AG04449 (cell line): ENCODE results near the gene MAD1L1.

Experiments
- CTCF ChIA-PET: fragments of 350-600 bp; formaldehyde crosslinking; extraction: SDS; loops from one replicate; lab custom pipeline; 2021; ENCODE audit warnings: antibody characterized with exemption; lab: Yijun Ruan, JAX
- POLR2A ChIA-PET: fragments of 400-600, 350-600 bp; formaldehyde crosslinking; extraction: SDS; loops from one replicate; lab custom pipeline; 2020; ENCODE audit warnings: antibody characterized with exemption, inconsistent platforms; lab: Yijun Ruan, JAX
- DNase-seq: peaks from one replicate; pipeline ENCODE4 v3.0.0-alpha.2; 2010; ENCODE audit warnings: low read depth, low spot score
- H3K4me3 ChIP-seq: 2 replicates; pipeline ENCODE4 v1.5.1; 2011; ENCODE audit warnings: low read depth, mild to moderate bottlenecking, control low read depth, low read length
- CTCF ChIP-seq: IDR thresholded peaks from one replicate; pipeline ENCODE4 v1.5.1; 2011; ENCODE audit warnings: mild to moderate bottlenecking, moderate library complexity, low read length, control low read depth, inconsistent platforms; ENCODE audit not compliant: insufficient read depth; ENCODE audit errors: missing control alignments

Gene MAD1L1

GRCh38 chr7:2006231-2006771 lies 226.4 kb downstream of the MAD1L1 start:
- ChIA-PET CTCF (no interaction called here), POLR2A (no interaction called here)
- DNase-seq, result no peak
- no peak for TF ChIP-seq CTCF
- no peak overlapping the region for H3K4me3 ChIP-seq

- CTCF ChIA-PET, result no interaction called here
- POLR2A ChIA-PET, result no interaction called here
- no peak overlapping the region for H3K4me3 ChIP-seq
Measured at GRCh38 chr7:2005786-2006185, 227.0 kb downstream of the MAD1L1 start.

GRCh38 chr7:2004841-2005725 lies 227.7 kb downstream of the MAD1L1 start:
- DNase-seq, result no peak
- ChIA-PET POLR2A (no interaction called here), CTCF (interaction anchor here (1.3 kb wide), 1 partner anchor 12 kb away, joined by 3 read pairs; no protein-coding TSS in a partner anchor)
- TF ChIP-seq CTCF, result no peak
- no peak overlapping the region for H3K4me3 ChIP-seq

More at GRCh38 chr7:2005786-2006185, 227.0 kb downstream of the MAD1L1 start:
- no peak for DNase-seq
- TF ChIP-seq CTCF, result no peak

- no peak overlapping the region for H3K4me3 ChIP-seq
- ChIA-PET POLR2A (no interaction called here), CTCF (interaction anchor here (1.3 kb wide), 1 partner anchor 11 kb away, joined by 3 read pairs; no protein-coding TSS in a partner anchor)
- no peak for DNase-seq
- TF ChIP-seq CTCF, result no peak
Measured at GRCh38 chr7:2003931-2004812, 228.6 kb downstream of the MAD1L1 start.

- H3K4me3 ChIP-seq, result no peak overlapping the region
- CTCF ChIA-PET, result interaction anchor here (1.3 kb wide), 1 partner anchor 10 kb away, joined by 3 read pairs; no protein-coding TSS in a partner anchor
- TF ChIP-seq CTCF, result no peak
- DNase-seq, result no peak
- POLR2A ChIA-PET, result no interaction called here
Measured at GRCh38 chr7:2003451-2003930, 229.3 kb downstream of the MAD1L1 start.
